ENCODE measurements around the gene COL8A1.
"Not testable (repeated sequence)": the region's sequence is repeated elsewhere in the genome, so short reads cannot be mapped to it uniquely, and the experiment has no call there.

The COL8A1 gene

GRCh38 chr3:99638167-99638948, at the start of gene COL8A1:
COL8A1 (plus strand) TSS chr3:99638594; CDS start chr3:99790683, 152,089 bp downstream.
- DNase-seq: no peak

- not testable (repeated sequence) for DNase-seq
Observed at GRCh38 chr3:99589168-99589567, 49.2 kb upstream of the COL8A1 start.

DNA sequence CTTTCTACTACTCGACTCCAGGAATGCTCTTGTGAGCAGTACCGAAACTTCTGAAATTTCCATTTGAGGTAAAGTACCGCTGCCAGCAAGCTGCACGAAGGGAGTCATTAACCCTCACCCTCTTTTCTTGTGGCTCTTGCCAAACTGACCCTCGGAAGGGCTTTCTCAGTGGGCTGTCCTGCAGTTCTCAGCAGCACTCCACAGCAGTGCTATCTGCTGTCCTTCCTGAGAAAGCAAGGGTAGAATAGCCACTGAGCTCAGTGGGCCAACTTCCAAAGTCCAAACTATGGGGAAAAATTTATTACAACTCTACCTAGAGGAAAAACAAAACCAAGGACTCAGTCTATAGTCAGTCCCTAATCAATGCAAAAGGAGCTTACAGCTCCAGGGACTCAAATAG, 38.5 kb upstream of the COL8A1 start:
- DNase-seq: no peak

- DNase-seq: no peak
Observed at GRCh38 chr3:99601515-99601914, 36.9 kb upstream of the COL8A1 start.

DNA sequence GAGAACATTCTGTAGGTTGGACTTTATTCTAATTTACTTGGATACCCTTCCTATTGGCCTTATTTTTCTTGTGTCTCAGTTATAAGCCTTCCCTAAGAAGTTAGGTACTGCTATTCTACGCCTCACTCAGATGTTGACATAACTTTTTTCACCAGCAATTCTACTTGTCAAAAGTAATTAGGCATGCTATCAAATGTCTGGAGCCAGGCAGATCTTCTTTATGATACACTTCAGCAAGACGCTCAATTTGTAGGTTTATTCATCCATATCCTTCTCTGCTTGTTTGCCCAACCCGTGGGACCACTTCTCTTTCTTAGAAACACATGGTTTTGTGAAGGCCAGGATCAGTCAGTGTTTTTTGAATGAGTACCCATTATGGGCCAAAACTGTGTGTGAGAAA, 36.2 kb upstream of the COL8A1 start:
- DNase-seq: no peak

GRCh38 chr3:99607151-99607550, 31.2 kb upstream of the COL8A1 start:
- DNase-seq: no peak

DNA sequence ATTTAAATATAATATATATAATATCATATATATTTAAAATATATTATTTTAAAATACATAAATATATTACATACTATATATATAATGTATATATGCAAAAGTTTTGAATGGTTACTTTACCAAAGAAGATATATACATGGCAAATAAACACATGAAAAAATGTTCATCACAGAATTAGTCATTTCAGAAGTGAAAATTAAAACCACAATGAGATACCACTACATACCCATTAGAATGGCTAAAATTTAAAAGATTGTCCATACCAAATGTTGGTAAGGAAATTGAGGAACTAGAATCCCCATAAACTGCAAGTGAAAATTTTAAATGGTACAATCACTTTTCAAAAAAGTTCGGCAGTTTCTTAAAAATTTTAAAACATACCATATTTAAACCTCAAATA, 23.6 kb upstream of the COL8A1 start:
- no peak for DNase-seq

DNA sequence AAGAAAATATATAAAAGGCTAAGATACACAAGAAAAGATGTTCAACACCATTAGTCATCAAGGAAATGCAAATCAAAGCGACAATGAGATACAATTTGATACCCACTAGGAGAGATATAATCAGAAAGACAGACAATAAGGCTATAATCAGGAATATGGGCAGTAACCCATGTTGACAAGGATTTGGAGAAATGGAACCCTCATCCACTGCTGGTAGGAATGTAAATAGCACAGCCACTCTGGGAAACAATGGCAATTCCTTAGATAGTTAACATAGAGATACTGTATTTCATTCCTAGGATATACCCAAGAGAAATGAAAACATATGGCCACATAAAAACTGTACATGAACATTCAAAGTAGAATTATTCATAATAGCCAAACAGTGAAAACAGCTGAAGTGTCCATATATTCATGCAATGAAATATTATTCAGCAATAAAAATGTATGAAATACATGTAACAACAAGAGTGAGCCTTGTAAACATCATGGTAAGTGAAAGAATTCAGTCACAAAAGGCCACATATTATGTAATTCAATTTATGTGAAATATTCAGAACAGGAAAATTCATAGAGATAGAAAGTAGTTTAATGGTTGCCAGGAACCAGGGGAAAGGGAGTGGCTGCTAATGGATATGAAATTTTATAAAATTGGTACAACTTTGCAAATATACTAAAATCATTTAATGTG, 18.2 kb upstream of the COL8A1 start:
- no peak for DNase-seq

DNA sequence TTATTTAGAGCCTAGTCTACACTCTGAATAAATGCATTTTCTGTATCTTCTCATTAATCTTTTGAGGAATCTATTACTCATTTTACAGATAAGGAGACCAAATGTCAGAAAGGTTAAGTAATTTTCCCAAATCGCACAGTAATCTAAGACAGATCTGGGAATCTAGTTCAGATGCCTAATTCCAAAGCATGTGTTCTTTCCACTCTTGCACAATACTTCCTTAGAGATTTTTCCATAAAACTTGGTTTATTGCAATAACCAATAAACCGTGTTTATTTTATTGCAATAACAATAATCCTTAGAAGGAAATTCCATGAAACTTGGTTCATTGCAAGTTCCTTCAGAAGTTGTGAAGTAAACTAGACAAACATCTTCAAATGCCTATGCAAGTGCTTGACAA, 17.4 kb upstream of the COL8A1 start:
- no peak for DNase-seq

DNA sequence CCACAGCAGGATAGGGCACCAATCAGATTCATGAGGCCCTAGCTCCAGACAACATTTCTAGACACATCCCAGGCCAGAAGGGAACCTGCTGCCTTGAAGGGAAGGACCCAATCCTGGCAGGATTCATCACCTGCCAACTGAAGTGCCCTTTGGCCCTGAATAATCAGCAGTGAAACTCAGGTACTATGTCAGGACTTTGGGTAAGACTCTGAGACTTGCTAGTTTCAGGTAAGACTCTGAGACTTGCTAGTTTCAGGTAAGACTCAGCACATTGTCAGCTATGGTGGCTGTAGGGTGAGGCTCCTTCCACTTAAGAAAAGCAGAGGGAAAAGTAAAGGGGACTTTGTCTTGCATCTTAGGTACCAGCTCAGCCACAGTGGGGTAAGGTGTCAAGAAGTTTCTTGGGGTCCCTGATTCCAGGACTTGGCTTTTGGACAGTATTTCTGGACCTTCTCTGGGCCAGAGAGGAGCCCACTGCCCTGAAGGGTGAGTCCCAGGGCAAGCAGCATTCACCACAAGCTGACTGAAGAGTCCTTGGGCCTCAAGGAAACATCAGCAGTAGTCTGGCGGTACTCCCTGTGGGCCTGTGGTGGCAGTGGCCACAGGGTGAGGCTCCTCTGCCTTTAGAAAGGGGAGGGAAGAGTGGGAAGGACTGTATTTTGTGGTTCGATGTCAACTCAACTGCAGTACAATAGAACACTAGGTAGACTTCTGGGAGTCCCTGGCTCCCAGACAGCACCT, 13.7 kb upstream of the COL8A1 start:
- DNase-seq: no peak

- no peak for DNase-seq
Observed at GRCh38 chr3:99625237-99625622, 13.2 kb upstream of the COL8A1 start.

DNA sequence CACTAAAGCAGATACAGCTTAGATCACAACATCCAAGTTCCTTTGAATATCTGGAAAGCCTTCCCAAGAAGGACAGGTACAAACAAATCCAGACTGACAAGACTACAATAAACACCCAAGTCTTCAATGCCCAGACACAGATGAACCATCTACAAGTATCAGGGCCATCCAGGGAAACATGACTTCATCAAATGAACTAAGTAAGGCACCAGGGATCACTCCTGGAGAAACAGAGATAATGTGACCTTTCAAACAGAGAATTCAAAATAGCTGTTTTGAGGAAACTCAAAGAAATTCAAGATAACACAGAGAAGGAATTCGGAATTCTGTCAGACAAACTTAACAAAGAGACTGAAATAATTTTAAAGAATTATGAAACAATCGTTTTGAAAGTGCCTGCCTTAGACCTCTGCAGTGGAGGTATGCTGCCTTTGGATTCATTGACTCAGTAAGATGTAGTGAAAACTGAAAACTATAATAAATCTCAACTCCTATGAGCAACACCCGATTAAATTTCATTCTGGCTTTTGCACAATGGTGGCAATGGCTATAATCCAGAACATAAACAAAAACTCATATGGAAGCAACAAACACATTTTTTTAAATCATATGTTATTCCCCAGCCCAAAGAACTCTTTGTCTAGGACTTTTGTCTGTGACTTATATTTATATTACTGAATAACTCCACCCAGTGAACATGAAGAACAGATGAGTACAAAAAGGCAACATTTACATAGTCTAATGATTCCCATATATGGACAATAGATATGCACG, 12.6 kb upstream of the COL8A1 start:
- DNase-seq: no peak

DNA sequence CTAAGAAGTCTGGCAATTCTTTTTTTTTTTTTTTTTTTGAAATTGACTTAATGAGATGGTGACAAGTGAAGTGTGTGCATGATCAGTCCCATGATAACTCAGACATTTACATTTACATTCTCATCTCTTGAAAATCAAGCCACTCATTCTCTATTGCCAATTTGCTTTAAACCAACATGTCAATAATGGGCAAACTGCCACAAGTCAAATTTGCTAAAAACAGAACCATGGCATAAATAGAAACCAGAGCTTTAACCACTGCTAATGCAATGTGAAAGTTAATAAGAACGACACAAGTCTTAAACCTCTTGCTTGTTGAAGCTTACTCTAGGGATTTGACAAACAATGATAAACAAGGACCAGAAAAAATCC, 12.0 kb upstream of the COL8A1 start:
- DNase-seq: no peak

GRCh38 chr3:99627062-99627826, 11.2 kb upstream of the COL8A1 start:
- no peak for DNase-seq

DNA sequence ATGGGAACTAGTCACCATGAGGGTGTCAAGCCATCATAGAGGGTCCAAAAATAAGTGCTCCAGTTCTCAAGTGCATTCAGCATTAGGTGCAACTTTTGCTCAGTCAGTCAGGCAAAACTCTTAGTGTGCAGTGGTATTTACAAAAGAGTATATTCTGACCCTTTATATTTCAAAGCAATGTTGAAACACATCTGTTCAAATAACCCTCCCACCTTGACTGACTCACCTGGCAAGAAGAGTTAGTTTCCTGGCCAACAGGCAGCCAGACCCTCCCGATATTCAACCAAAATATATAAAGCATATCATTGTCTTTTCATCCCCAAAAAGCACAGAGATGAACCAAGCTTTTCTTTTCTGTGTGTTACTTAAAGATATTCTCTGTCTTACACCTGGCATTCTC, 7.6 kb upstream of the COL8A1 start:
- DNase-seq: no peak

GRCh38 chr3:99633887-99634558, 4.4 kb upstream of the COL8A1 start:
- DNase-seq: no peak

GRCh38 chr3:99634881-99635280, 3.5 kb upstream of the COL8A1 start:
- no peak for DNase-seq

- DNase-seq: no peak
Observed at GRCh38 chr3:99635348-99635747, 3.0 kb upstream of the COL8A1 start.

- no peak for DNase-seq
Observed at GRCh38 chr3:99637016-99637367, 1.4 kb upstream of the COL8A1 start.

DNA sequence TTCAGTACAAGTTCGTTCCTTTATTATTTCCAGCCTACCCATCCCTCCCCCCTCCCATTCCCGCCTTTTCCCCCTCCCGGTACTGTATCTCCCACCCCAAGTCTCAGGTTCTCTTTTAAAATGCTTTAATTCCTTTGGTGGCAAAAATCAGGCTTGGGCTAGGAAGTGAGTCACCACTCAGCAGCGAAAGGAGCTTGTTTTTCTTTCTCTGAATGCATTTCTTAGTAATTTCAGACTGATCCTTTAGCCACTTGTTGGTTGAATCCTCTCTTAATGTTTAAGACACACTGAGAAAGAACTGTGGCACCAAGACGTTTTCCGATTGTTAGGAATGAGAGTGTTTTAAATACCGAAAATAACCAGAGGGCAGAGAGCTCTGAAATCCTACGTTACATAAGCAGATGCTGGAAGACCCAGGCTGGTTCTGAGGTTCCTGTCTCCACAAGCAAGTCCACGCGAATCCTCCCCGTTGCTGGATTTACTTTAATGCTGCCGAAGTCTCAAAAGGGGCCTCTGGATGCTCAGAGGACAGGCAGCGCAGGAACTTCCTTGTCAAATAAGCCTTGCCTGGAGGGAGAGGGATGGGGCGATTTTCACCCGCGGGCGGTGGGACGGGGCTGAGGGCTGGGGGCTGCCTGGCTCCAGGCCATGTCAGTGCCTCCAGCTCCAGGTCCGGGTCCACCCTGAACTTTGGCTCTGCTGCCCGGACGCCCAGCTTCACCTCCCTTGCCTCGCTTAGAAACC, 854 bp upstream of the COL8A1 start:
- DNase-seq: no peak

GRCh38 chr3:99639579-99639978, 1.2 kb downstream of the COL8A1 start:
- DNase-seq: no peak

Data from NCI-H2107 (cell line).